ENCODE data around the gene FRAT1. TPM values are rescaled to one million over a fixed set of nuclear protein-coding genes. Genes with fewer than 3 reads are reported as not detected.

Gene FRAT1
- total and polyA plus RNA-seq, 2 of the 13 experiments (the other 11 are each of a cell fraction or from before 2014, with no cell fraction given): 1.7 to 2.3 TPM

GRCh38 chr10:97292862-97293198, 26.2 kb upstream of the FRAT1 start:
- Histone ChIP-seq H4K20me1 (ENCODE audit: insufficient read depth, low read length) (no peaks in the 10 kb centered on the region), H3K27me3 (ENCODE audit: control insufficient read depth in 1 of 2, insufficient read depth in 2 of 2, low read length in 2 of 2) (no peaks in the 10 kb centered on the region), H3K27ac (ENCODE audit: extremely low read length, insufficient read depth, low read length) (peak overlapping the region; percentile 59), H3K4me3 (replicated peaks in 1 of 3; ENCODE audit: insufficient read depth in 1 of 3, low read depth in 2 of 3, low read length in 3 of 3) (peak overlapping the region; percentile 18 to 41 (median 36); a peak in 2 of 6 replicates), H2AFZ (ENCODE audit: low read length) (no peak overlapping the region), H3K9ac (ENCODE audit: insufficient read depth, low read depth, low read length) (peak overlapping the region; percentile 39; the same call in 1 of the 2 replicates), H3K9me3 (ENCODE audit: low read length) (no peaks in the 10 kb centered on the region), H3K36me3 (replicated peaks in 1 of 2; ENCODE audit: control insufficient read depth in 1 of 2, insufficient read depth in 2 of 2, low read length in 2 of 2) (no peaks in the 10 kb centered on the region), H3K79me2 (ENCODE audit: insufficient read depth, low read length) (peaks cover 7% of the 10 kb centered on the region), H3K4me2 (ENCODE audit: low read depth, low read length) (peak overlapping the region; percentile 84), H3K4me1 (ENCODE audit: insufficient read depth, low read length) (peaks cover 36% of the 10 kb centered on the region)
- no TSS peak for BruUV-seq (replicated peaks)
- ChIA-PET POLR2A (interaction anchor here (1.5 to 2.5 kb wide), 5 partner anchors 14 to 108 kb away, joined by 12 to 27 read pairs (median 14); partner anchors contain the start of genes FRAT1, FRAT2 and RRP12), CTCF (ENCODE audit: low intra/inter-chr PET ratio, low total read pairs) (interaction anchor here (1.1 kb wide), 1 partner anchor 40 kb away, joined by 5 read pairs; no protein-coding TSS in a partner anchor)
- in situ Hi-C loops (cut with HindIII; ENCODE audit: extremely low pct_ligation_motif_present, low pct_unique_long_range_greater_than_20kb): loop anchor here (5.0 kb wide), 1 partner anchor 39 kb away; the partner anchor contains the start of gene FRAT2
- FAIRE-seq (no peak), ATAC-seq (no peak), DNase-seq (ENCODE audit: low spot score) (no peak)
- intact Hi-C loops (cut with micrococcal nuclease; ENCODE audit: unreplicated experiment): loop anchor here (1.0 to 5.0 kb wide), 3 partner anchors 36 to 109 kb away; partner anchors contain the start of gene RRP12
- 41% methylated on average over 3 of the region's 3 CpGs for WGBS (ENCODE audit: low lambda C conversion rate)
- TF ChIP-seq ETS1 (CRISPR knock-in tag; IDR thresholded peaks at IDR 0.05): no peak
- TF ChIP-seq ZBTB7A (CRISPR knock-in tag; IDR thresholded peaks at IDR 0.05): no peak
- TF ChIP-seq EP300 (IDR thresholded peaks at IDR 0.05; ENCODE audit: low read depth in 2 of 2, low read length in 2 of 2): no peak
- no peak for TF ChIP-seq EP300 (CRISPR knock-in tag; IDR thresholded peaks at IDR 0.05; ENCODE audit: borderline replicate concordance)
- no peak for TF ChIP-seq PTBP1 (IDR thresholded peaks at IDR 0.05; ENCODE audit: low read depth, low read length, poor library complexity, severe bottlenecking)
- no peak for TF ChIP-seq ZBTB38 (CRISPR knock-in tag; IDR thresholded peaks at IDR 0.05)
- TF ChIP-seq ZNF580 (CRISPR knock-in tag; IDR thresholded peaks at IDR 0.05; ENCODE audit: borderline replicate concordance, low read depth): no peak
- TF ChIP-seq ZNF225 (CRISPR knock-in tag; IDR thresholded peaks at IDR 0.05): no peak
- TF ChIP-seq PBX2 (CRISPR knock-in tag; IDR thresholded peaks at IDR 0.05): no peak
- 0 out of 2 replicates have a peak, but pooled peaks have one; percentile 1 for TF ChIP-seq ZNF777 (CRISPR knock-in tag; IDR thresholded peaks at IDR 0.05)
- TF ChIP-seq ZFP36 (IDR thresholded peaks at IDR 0.05; ENCODE audit: borderline replicate concordance, low read depth, low read length, partially characterized antibody): no peak
- TF ChIP-seq MXI1 (IDR thresholded peaks at IDR 0.05; ENCODE audit: borderline replicate concordance, low read depth, low read length): no peak
- no peak for TF ChIP-seq ZBTB2 (CRISPR knock-in tag; IDR thresholded peaks at IDR 0.05; ENCODE audit: low read depth)
- TF ChIP-seq NFE2L2 (IDR thresholded peaks at IDR 0.05; ENCODE audit: low read length): peak; percentile 76
- no peak; the same call in 1 of the 2 replicates for TF ChIP-seq THAP11 (CRISPR knock-in tag; IDR thresholded peaks at IDR 0.05)
- TF ChIP-seq ZNF652 (CRISPR knock-in tag; IDR thresholded peaks at IDR 0.05; ENCODE audit: borderline replicate concordance, low read depth): peak; percentile 76
- TF ChIP-seq PHF21A (CRISPR knock-in tag; IDR thresholded peaks at IDR 0.05): 0 out of 2 replicates have a peak, but pooled peaks have one; percentile 7
- no peak for TF ChIP-seq MED1 (CRISPR knock-in tag; IDR thresholded peaks at IDR 0.05)
- 0 out of 2 replicates have a peak, but pooled peaks have one; percentile 0 for TF ChIP-seq STAT6 (CRISPR knock-in tag; IDR thresholded peaks at IDR 0.05; ENCODE audit: borderline replicate concordance)

Measured in HepG2 (cell line).